Measurements from ENCODE around the gene TCTN2. TPM values are rescaled to one million over a fixed set of nuclear protein-coding genes. Genes with fewer than 3 reads are reported as not detected.

TCTN2 gene
- total and polyA plus RNA-seq, 9 of the 15 experiments (the other 6 are each of a cell fraction or from before 2014, with no cell fraction given), result 0.58 to 5.5 (median 3.6) TPM

GRCh38 chr12:123690191-123690840, 19.4 kb downstream of the TCTN2 start (continued):
- TF ChIP-seq IRF1 (CRISPR knock-in tag; IDR thresholded peaks at IDR 0.05; ENCODE audit: borderline replicate concordance) (no peak), RERE (CRISPR knock-in tag; IDR thresholded peaks at IDR 0.05; ENCODE audit: borderline replicate concordance) (no peak), HMG20B (CRISPR knock-in tag; IDR thresholded peaks at IDR 0.05) (no peak), RBM22 (IDR thresholded peaks at IDR 0.05; ENCODE audit: low read depth, low read length, poor library complexity, severe bottlenecking) (no peak), CREB5 (CRISPR knock-in tag; IDR thresholded peaks at IDR 0.05) (no peak), PYGO2 (tag; IDR thresholded peaks at IDR 0.05) (no peak), HIVEP1 (CRISPR knock-in tag; IDR thresholded peaks at IDR 0.05) (no peak), ZNF280B (CRISPR knock-in tag; IDR thresholded peaks at IDR 0.05) (no peak), FOXJ3 (CRISPR knock-in tag; IDR thresholded peaks at IDR 0.05) (no peak), HNRNPLL (IDR thresholded peaks at IDR 0.05; ENCODE audit: low read depth, low read length, poor library complexity, severe bottlenecking) (no peak), MCM3 (IDR thresholded peaks at IDR 0.05) (no peak)
- TF ChIP-seq, protein P1, sequence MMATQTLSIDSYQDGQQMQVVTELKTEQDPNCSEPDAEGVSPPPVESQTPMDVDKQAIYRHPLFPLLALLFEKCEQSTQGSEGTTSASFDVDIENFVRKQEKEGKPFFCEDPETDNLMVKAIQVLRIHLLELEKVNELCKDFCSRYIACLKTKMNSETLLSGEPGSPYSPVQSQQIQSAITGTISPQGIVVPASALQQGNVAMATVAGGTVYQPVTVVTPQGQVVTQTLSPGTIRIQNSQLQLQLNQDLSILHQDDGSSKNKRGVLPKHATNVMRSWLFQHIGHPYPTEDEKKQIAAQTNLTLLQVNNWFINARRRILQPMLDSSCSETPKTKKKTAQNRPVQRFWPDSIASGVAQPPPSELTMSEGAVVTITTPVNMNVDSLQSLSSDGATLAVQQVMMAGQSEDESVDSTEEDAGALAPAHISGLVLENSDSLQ (IDR thresholded peaks at IDR 0.05), result no peak

All from K562 (cell line).